GM18498 (cell line): ENCODE measurements around the gene SORCS2.

Experiments used
- ATAC-seq: cut with Tn5 transposase; IDR thresholded peaks from one replicate; pipeline ENCODE4 v1.9.1; 2021; ENCODE audit warnings: mild to moderate bottlenecking, moderate library complexity; ENCODE audit not compliant: unreplicated experiment

Gene SORCS2

GRCh38 chr4:7460566-7460965 is 268.2 kb downstream of the SORCS2 start:
- ATAC-seq, result no peak

- ATAC-seq, result no peak
Measured at GRCh38 chr4:7461230-7461629, 268.9 kb downstream of the SORCS2 start.

DNA sequence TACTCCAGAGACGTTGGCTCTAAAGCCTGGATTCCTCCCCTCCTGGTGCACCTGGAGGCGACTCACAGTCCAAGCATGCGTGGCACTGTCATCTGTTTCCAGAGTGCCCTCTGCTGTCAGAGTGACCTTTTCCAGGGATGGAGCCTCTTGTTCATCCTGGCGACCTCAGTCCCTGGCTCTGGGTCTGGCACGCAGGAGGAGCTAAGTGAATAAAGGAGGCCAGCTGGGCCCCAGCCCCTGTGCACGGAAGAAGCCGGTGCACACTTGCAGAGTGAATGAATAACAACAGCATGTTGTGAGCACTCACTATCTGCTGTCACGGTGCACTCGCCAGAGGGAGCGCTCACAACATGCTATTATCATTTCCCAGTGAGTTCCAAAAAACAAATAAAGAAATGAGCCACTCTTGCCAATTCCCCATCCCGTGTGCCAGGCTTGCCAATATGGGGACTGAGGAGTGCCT is 270.2 kb downstream of the SORCS2 start:
- no peak for ATAC-seq

DNA sequence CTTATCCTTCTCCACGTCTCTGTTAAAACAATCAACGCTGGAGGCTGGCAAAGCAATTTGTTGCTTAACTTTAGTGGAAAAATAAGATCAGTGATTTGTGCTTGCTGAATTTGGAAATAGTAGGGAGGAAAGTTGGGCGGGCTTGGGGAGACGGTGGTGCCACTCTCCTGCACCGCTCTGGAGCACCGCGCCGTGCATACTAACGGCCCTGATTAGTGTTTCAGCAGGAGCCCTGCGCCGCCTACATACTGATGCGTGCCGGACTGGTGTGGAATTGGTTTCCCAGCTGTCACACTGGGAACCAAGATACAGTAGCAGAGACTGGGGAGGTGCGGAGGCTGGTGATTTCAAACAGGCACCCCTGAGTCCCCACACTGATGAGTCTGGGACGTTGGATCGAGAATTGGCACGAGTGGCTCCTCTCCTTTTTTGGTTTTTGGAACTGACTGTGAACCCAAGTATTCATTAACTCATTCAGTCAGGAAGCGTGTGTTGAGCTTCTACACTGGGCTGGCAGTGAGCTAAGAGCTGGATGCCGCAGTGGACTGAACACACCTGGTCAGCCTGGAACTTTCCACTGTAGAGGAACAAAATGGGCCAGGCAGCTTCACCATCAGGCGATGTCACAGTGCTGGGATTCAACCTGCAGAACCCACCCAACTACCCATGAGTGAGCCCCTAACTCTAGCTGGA is 271.4 kb downstream of the SORCS2 start:
- no peak for ATAC-seq

DNA sequence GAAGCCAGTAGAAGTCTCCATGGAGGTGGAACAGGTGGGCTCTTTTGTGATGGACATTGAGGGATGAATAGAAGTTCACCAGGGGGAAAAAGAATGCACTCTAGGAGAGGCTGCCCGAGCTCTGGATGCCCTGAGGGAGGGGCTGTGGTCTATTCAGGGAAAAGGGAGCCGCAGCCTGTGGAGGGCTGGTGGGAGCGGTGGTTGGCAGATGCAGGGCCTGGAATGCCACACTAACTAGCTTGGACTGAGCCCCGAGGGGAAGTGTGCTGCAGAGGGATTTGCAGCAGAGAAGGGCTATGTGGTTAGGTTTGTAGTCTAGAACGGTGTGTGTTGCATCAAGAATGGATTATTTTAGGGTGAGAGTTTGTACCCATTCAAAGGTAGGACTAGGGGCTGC is 271.9 kb downstream of the SORCS2 start:
- no peak for ATAC-seq

DNA sequence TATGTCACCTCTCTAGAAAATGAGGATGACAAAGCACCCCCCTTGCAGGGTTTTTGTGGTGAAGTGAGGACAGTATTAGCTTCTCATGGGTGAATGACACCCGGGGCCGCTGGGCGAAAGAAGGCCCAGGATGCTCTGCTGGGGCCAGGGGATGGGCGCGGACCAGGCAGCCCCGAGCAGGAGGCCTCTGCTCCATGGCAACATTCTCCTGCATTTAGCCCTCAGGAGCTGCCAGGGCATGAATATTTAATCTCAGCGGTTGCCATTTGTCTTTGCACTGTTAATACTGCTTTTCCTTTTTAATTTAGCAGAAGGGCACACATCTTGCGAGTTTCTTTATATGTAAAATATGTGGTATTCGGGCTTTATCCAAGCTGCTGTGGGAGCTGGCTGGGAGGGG is 272.7 kb downstream of the SORCS2 start:
- ATAC-seq, result no peak

DNA sequence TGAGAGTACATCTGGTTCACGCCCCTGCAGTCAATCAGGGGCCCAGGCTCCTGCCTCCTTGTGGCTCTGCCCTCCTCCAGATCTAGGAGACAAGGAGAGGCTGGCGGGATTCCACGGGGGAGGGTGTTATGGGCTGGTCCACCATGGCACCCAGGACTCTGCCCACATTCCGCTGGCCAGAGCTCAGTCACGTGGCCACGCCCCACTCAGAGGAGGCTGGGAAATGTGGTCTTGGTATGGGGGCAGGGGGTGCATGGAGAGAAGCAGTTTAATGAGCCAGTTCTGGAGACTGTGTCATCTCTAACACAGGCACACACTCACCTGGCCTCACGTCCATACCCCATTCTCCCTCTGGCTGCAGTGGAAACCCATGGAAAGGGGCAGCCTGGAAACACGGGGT is 273.9 kb downstream of the SORCS2 start:
- no peak for ATAC-seq

GRCh38 chr4:7466904-7467303 is 274.6 kb downstream of the SORCS2 start:
- no peak for ATAC-seq

- ATAC-seq, result no peak
Measured at GRCh38 chr4:7467471-7467870, 275.1 kb downstream of the SORCS2 start.

DNA sequence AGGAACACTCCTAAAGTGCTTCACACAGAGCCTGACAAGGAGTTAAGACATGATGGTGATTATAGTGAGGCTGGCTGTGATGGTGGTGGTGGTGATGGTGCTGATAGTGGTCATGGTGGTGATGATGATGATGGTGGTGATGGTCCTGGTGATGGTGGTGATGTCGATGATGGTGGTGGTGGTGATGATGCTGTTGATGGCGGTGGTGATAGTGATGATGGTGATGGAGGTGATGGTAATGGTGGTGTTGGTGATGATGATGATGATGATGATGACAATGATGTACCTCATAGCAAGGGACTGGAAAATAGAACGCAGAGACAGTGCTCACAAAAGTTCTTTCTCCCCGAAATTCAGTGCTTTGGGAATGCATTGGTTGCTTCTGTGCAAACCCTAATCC is 276.7 kb downstream of the SORCS2 start:
- ATAC-seq, result no peak

- ATAC-seq, result no peak
Measured at GRCh38 chr4:7470111-7470510, 277.8 kb downstream of the SORCS2 start.

GRCh38 chr4:7470522-7471128 is 278.3 kb downstream of the SORCS2 start:
- ATAC-seq, result no peak

- ATAC-seq, result no peak
Measured at GRCh38 chr4:7472442-7473013, 280.2 kb downstream of the SORCS2 start.

GRCh38 chr4:7473081-7473480 is 280.7 kb downstream of the SORCS2 start:
- no peak for ATAC-seq

DNA sequence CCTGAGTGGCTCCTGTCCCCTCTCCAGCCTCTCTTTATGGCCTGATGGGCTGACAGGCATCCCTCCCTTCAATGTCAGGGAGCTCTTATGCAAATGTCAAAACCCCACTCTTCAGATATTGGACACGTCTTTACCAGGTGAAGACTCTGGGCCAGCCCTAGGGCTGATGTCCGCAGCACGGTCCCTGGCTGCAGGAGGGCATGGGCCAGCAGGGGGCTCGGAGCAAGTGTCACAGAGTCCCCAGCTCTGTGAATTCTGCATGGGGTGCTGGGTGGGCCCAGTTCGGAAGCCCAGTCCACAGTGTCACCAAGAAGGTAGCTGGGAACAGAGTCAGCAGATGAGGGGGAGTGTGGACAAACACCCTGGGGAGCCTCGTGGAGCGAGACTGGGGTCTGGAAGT is 282.0 kb downstream of the SORCS2 start:
- no peak for ATAC-seq

DNA sequence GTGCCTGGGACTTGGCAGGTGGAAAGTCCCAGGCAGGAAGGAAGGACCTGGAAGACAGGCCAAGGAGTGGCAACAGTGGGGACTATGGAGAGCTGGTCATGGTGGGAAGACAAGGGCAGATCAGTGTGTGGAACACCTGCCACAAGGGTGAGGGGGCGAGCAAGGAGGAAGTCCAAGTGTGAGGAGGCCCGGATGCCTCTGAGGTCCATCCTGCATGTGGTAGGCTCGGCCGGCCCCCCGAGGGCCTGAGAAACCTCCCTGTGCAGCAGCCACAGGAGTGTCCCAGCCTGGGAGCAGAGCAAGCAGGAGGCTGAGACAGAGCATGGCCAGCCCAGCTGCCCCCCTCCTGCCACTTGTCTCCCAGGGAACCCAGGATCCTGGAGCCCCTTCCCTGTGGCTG is 282.9 kb downstream of the SORCS2 start:
- no peak for ATAC-seq

DNA sequence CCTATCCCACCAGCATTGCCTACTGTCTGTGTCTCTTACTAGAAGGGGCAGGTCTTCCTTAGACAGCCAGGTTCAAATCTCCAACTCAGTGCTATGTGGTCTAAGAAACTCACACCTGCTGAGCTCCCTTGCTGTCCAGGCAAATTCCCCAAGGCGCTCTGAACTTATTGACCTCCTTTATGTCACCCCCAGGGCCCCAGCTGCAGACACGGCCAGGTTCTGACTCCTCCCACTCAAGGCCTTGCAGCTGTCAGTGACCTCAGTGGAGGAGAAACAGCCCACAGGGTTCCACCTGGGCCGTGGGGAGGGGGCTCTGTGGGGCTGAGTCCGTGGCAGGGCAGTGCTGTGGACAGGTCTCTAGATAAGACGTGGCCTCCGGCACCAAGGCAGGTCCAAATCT is 284.5 kb downstream of the SORCS2 start:
- ATAC-seq, result no peak

DNA sequence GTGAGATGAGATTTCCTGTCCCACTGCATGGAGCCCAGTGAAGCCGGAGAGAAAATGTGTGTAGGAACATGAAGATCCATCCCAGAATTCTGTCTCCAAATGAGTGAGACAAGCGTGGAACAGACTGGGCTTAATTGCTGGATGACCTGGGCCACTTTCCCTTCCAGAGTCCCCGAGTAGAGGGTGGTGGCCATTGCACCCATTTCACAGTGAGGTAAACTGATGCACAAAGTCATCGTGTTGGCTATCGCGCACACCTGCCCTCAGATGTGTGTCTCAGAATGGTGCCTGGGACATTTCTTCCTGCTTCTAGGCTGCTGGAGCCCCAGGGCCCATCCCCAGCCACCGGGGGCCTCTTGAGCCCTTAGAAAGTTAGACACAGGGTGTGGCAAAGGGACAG is 285.4 kb downstream of the SORCS2 start:
- no peak for ATAC-seq

DNA sequence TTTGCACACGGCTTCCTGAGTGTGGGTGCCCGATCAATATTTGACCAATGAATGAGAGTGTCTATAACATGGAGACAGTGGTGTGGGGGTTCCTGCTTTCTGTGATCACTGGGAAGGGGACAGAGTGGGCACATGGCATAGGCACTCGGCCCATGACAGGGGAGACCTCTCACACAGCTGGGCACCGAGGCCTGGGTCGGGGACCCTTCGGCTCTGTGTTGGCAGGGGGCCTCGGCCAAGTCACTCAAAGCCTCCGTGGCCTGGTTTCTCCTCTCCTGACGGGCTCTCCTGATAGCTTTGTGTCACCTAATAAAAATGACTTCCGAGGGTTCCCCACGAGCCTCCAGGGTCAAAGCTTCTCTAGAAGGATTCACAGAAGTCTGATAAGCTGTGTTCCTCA is 286.3 kb downstream of the SORCS2 start:
- no peak for ATAC-seq

DNA sequence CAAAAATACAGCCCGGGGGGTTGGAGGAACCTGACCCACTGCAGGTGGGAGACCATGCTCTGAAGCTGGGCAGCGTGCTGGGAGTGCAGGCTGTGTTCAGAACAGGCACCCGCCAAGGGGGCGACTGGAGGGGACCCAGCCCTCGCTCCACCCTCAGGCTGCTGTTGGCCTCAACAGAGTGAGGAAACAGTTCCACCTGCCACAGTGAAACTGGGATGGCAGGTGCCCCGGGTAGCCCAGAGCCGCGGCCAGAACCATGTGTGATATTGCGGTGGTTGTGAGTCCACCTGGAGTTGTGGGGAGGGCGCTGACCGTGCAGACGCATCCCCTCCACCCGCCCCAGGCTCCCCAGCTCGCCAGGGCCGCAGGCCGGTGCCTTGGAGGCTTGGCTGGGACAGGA is 288.1 kb downstream of the SORCS2 start:
- no peak for ATAC-seq

GRCh38 chr4:7481227-7481626 is 288.9 kb downstream of the SORCS2 start:
- ATAC-seq, result no peak

GRCh38 chr4:7485096-7485495 is 292.8 kb downstream of the SORCS2 start:
- no peak for ATAC-seq

DNA sequence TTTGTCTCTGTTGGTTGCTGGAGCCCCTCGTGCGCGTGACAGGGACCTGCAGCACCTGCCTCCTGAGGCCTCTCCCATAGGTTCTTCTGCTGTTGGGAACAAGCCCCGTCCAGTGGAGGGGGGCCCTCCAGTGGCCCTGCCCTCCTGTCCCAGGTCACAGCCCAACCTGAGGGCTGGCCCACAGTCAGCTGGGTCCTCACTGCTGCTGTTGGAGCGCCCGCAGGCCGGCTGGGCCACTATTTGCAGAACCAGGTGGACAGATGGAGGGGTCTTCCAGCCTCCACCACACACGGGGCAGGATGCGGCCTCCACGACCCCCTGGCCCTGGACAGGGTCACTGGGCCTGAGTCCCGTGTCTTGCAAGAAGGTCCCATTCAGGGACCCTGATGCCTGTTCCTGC is 293.8 kb downstream of the SORCS2 start:
- ATAC-seq, result no peak
